Upper lobe of left lung (tissue), 6 donors: ENCODE results near the gene OR1K1. TPM values are rescaled to one million over a fixed set of nuclear protein-coding genes. Genes with fewer than 3 reads are reported as not detected.

Source experiments
- ATAC-seq, 2 donors: fragments of 200-7000 bp; cut with Tn5 transposase; one replicate each; pipeline ENCODE4 v1.9.1; 2022; ENCODE audit warnings: mild to moderate bottlenecking in 2 of 2, moderate library complexity in 2 of 2; ENCODE audit not compliant: low FRiP score in 2 of 2
- DNase-seq, 2 donors: peaks; one replicate each; pipeline ENCODE4 v3.0.0-alpha.2; 2019 to 2020
- H3K27ac ChIP-seq, 4 donors: fragments of 200-600 bp; sonication (generic); one replicate each; pipeline ENCODE4 v1.5.1; 2016 to 2019
- H3K27me3 ChIP-seq, 4 donors: fragments of 200-600 bp; sonication (generic); one replicate each; pipeline ENCODE4 v1.5.1; 2017 to 2019
- H3K36me3 ChIP-seq, 4 donors: fragments of 200-600 bp; sonication (generic); one replicate each; pipeline ENCODE4 v1.5.1; 2016 to 2019
- H3K4me1 ChIP-seq, 4 donors: fragments of 200-600 bp; sonication (generic); one replicate each; pipeline ENCODE4 v1.5.1; 2018 to 2019
- H3K4me3 ChIP-seq, 4 donors: fragments of 200-600 bp; sonication (generic); one replicate each; pipeline ENCODE4 v1.5.1; 2017 to 2019; ENCODE audit warnings: mild to moderate bottlenecking in 2 of 4, moderate library complexity in 1 of 4
- H3K9me3 ChIP-seq, 4 donors: fragments of 200-600 bp; sonication (generic); one replicate each; pipeline ENCODE4 v1.5.1; 2018 to 2019
- CTCF ChIP-seq, 6 experiments: fragments of 450-650 bp in 4 of 6; fragments of 200-600 bp in 2 of 6; sonication (generic) in 2 of 6; IDR thresholded peaks; one replicate each; pipeline ENCODE4 v1.5.1; 2016 to 2019; ENCODE audit warnings: antibody characterized with exemption in 6 of 6
- EP300 ChIP-seq, 4 donors: sonication (generic); formaldehyde crosslinking; IDR thresholded peaks; one replicate each; pipeline ENCODE4 v1.5.1; 2017; ENCODE audit warnings: antibody characterized with exemption in 4 of 4, control low read depth in 2 of 4
- POLR2A ChIP-seq, 4 donors: fragments of 450-650 bp; IDR thresholded peaks; one replicate each; pipeline ENCODE4 v1.5.1; 2016 to 2017; ENCODE audit warnings: antibody characterized with exemption in 4 of 4, mild to moderate bottlenecking in 2 of 4
- POLR2AphosphoS5 ChIP-seq, 2 donors: sonication (generic); formaldehyde crosslinking; IDR thresholded peaks; one replicate each; pipeline ENCODE4 v1.5.1; 2017; ENCODE audit warnings: antibody characterized with exemption in 2 of 2
- WGBS, 2 donors: methylation state at CpG; one replicate each; pipeline ENCODE4 v1.1.5; 2017 to 2018; 5-methylcytosine and 5-hydroxymethylcytosine counted together
- total RNA-seq, 6 donors: library from RNA; depleted of rRNA in 4 of 6; stranded (reverse); fragments of >200 nt in 4 of 6; gene quantifications; one replicate each; pipeline versions ENCODE4 v1.1.0 to v1.2.1, GENCODE V29; 2016 to 2021
- donor health status: DM: no; HTN: no; CAD: no; lungs with moderate emphysema.
- donor health status: DM: no; HTN: yes; CAD: no; lungs with severe emphysema.

Gene OR1K1
- total RNA-seq = not detected

GRCh38 chr9:122800066-122801060 lies at the start of gene OR1K1:
Gene OR1K1, plus strand, starts transcription at chr9:122800123. Its CDS starts 0 bp downstream, at chr9:122800123.
- no peaks in the 10 kb centered on the region for H3K9me3 ChIP-seq

GRCh38 chr9:122754825-122755224 lies 45.1 kb upstream of the OR1K1 start:
- 41 to 44% methylated on average over 2 of the region's 2 CpGs for WGBS, 2 donors
- no peak for DNase-seq

More at GRCh38 chr9:122800066-122801060, at the start of gene OR1K1:
- H3K27me3 ChIP-seq = no peaks in the 10 kb centered on the region
- H3K27ac ChIP-seq = no peak within 1 kb of the TSS
- WGBS, 2 donors = 96 to 97% methylated on average over 21 to 29 of the region's 30 CpGs
- H3K4me1 ChIP-seq = no peaks in the 10 kb centered on the region
- H3K36me3 ChIP-seq = no peaks in the 10 kb centered on the region
- H3K4me3 ChIP-seq = no peak within 1 kb of the TSS
- ATAC-seq = peak in 1 of 2 donors; percentile 59
- no peak for TF ChIP-seq POLR2A (IDR thresholded peaks at IDR 0.05)
- TF ChIP-seq CTCF (IDR thresholded peaks at IDR 0.05) = no peak
- no peak for TF ChIP-seq EP300 (IDR thresholded peaks at IDR 0.05)
- no peak for TF ChIP-seq POLR2AphosphoS5 (IDR thresholded peaks at IDR 0.05)
- DNase-seq = peak in 1 of 2 donors; percentile 50

GRCh38 chr9:122767817-122768216 lies 32.1 kb upstream of the OR1K1 start:
- WGBS, 2 donors = 80 to 93% methylated on average over 3 to 4 of the region's 4 CpGs
- no peak for ATAC-seq
- Histone ChIP-seq H3K36me3 (no peaks in the 10 kb centered on the region), H3K27me3 (no peaks in the 10 kb centered on the region), H3K9me3 (peaks cover 0 to 21% (median 12%) of the 10 kb centered on the region in 4 donors), H3K4me1 (no peaks in the 10 kb centered on the region), H3K27ac (no peak overlapping the region), H3K4me3 (no peak overlapping the region)
- DNase-seq = no peak
- TF ChIP-seq POLR2A (IDR thresholded peaks at IDR 0.05) = no peak
- no peak for TF ChIP-seq POLR2AphosphoS5 (IDR thresholded peaks at IDR 0.05)
- no peak for TF ChIP-seq EP300 (IDR thresholded peaks at IDR 0.05)
- no peak for TF ChIP-seq CTCF (IDR thresholded peaks at IDR 0.05)

More at GRCh38 chr9:122754825-122755224, 45.1 kb upstream of the OR1K1 start:
- Histone ChIP-seq H3K4me1 (no peaks in the 10 kb centered on the region), H3K4me3 (no peak overlapping the region), H3K36me3 (no peaks in the 10 kb centered on the region), H3K27me3 (no peaks in the 10 kb centered on the region), H3K9me3 (peaks cover 0 to 23% (median 0%) of the 10 kb centered on the region in 4 donors), H3K27ac (no peak overlapping the region)
- TF ChIP-seq EP300 (IDR thresholded peaks at IDR 0.05) (no peak), POLR2AphosphoS5 (IDR thresholded peaks at IDR 0.05) (no peak), POLR2A (IDR thresholded peaks at IDR 0.05) (no peak), CTCF (IDR thresholded peaks at IDR 0.05) (no peak)
- ATAC-seq = no peak

- Histone ChIP-seq H3K4me3 (no peak overlapping the region), H3K36me3 (no peaks in the 10 kb centered on the region), H3K27ac (no peak overlapping the region), H3K4me1 (no peaks in the 10 kb centered on the region), H3K27me3 (no peaks in the 10 kb centered on the region), H3K9me3 (no peaks in the 10 kb centered on the region)
- no peak for TF ChIP-seq POLR2AphosphoS5 (IDR thresholded peaks at IDR 0.05)
- TF ChIP-seq POLR2A (IDR thresholded peaks at IDR 0.05) = no peak
- no peak for TF ChIP-seq EP300 (IDR thresholded peaks at IDR 0.05)
- no peak for TF ChIP-seq CTCF (IDR thresholded peaks at IDR 0.05)
- ATAC-seq (no peak), DNase-seq (no peak)
- WGBS, 2 donors = 88 to 91% methylated on average over 8 of the region's 8 CpGs
Observed at GRCh38 chr9:122777052-122777451, 22.9 kb upstream of the OR1K1 start.
